H9 (cell line): ENCODE measurements around the gene ASTN2. TPM values are rescaled to one million over a fixed set of nuclear protein-coding genes. Genes with fewer than 3 reads are reported as not detected.

Experiments
- DNase-seq: peaks from one replicate; pipeline ENCODE4 v3.0.0-alpha.2; 2017
- H2AFZ ChIP-seq: one replicate; pipeline ENCODE4 v1.6.1; 2013; ENCODE audit warnings: mild to moderate bottlenecking, low read length, control low read depth, moderate library complexity
- H2AK5ac ChIP-seq: 2 replicates; pipeline ENCODE4 v1.6.1; 2013; ENCODE audit warnings: low read length, control low read depth, mixed read lengths; ENCODE audit not compliant: insufficient read length
- H2BK120ac ChIP-seq: one replicate; pipeline ENCODE4 v1.6.1; 2013; ENCODE audit warnings: low read depth, mild to moderate bottlenecking, low read length, control low read depth, inconsistent platforms; ENCODE audit not compliant: poor library complexity, severe bottlenecking
- H2BK12ac ChIP-seq: 2 replicates; pipeline ENCODE4 v1.6.1; 2013; ENCODE audit warnings: low read length, control low read depth, mixed read lengths, low read depth; ENCODE audit not compliant: insufficient read length
- H2BK15ac ChIP-seq: 2 replicates; pipeline ENCODE4 v1.6.1; 2013; ENCODE audit warnings: low read depth, low read length, control low read depth
- H2BK20ac ChIP-seq: one replicate; pipeline ENCODE4 v1.6.1; 2013; ENCODE audit warnings: low read depth, mild to moderate bottlenecking, low read length, control low read depth, inconsistent platforms; ENCODE audit not compliant: poor library complexity, severe bottlenecking
- H2BK5ac ChIP-seq: 2 replicates; pipeline ENCODE4 v1.6.1; 2013; ENCODE audit warnings: low read length, control low read depth, mixed read lengths; ENCODE audit not compliant: insufficient read length
- H3K14ac ChIP-seq: 2 replicates; pipeline ENCODE4 v1.6.1; 2013; ENCODE audit warnings: low read length, control low read depth; ENCODE audit not compliant: insufficient read depth
- H3K18ac ChIP-seq: 2 replicates; pipeline ENCODE4 v1.6.1; 2013; ENCODE audit warnings: low read depth, mild to moderate bottlenecking, mixed read lengths, low read length, control low read depth; ENCODE audit not compliant: insufficient read length
- H3K23ac ChIP-seq: 2 replicates; pipeline ENCODE4 v1.6.1; 2013; ENCODE audit warnings: low read length, control low read depth, mixed read lengths, low read depth; ENCODE audit not compliant: insufficient read length
- H3K23me2 ChIP-seq: 2 replicates; pipeline ENCODE4 v1.6.1; 2013; ENCODE audit warnings: low read depth, mild to moderate bottlenecking, mixed read lengths, low read length, control low read depth; ENCODE audit not compliant: insufficient read length, poor library complexity, severe bottlenecking
- H3K27ac ChIP-seq: 2 replicates; pipeline ENCODE4 v1.5.1; 2013; ENCODE audit warnings: low read length, control low read depth, mixed read lengths, low read depth; ENCODE audit not compliant: insufficient read length
- H3K27me3 ChIP-seq: 2 replicates; pipeline ENCODE4 v1.6.1; 2013; ENCODE audit warnings: low read length, control low read depth, inconsistent platforms; ENCODE audit not compliant: insufficient read depth
- H3K4ac ChIP-seq: 2 replicates; pipeline ENCODE4 v1.6.1; 2013; ENCODE audit warnings: low read depth, mild to moderate bottlenecking, control low read depth, inconsistent platforms, low read length, moderate library complexity
- H3K4me1 ChIP-seq: 2 replicates; pipeline ENCODE4 v1.6.1; 2013; ENCODE audit warnings: low read length, control low read depth, inconsistent platforms; ENCODE audit not compliant: insufficient read depth
- H3K4me2 ChIP-seq: 2 replicates; pipeline ENCODE4 v1.6.1; 2013; ENCODE audit warnings: low read length, control low read depth, mixed read lengths; ENCODE audit not compliant: insufficient read length, insufficient read depth
- H3K56ac ChIP-seq: 2 replicates; pipeline ENCODE4 v1.6.1; 2013; ENCODE audit warnings: low read depth, mild to moderate bottlenecking, mixed read lengths, low read length, control low read depth; ENCODE audit not compliant: insufficient read length
- H3K79me1 ChIP-seq: 2 replicates; pipeline ENCODE4 v1.6.1; 2013; ENCODE audit warnings: low read depth, mild to moderate bottlenecking, moderate library complexity, low read length, control low read depth, inconsistent platforms; ENCODE audit not compliant: insufficient read depth, poor library complexity, severe bottlenecking
- H3K79me2 ChIP-seq: 2 replicates; pipeline ENCODE4 v1.6.1; 2013; ENCODE audit warnings: low read length, control low read depth, inconsistent platforms; ENCODE audit not compliant: insufficient read depth
- H3K9ac ChIP-seq: 2 replicates; pipeline ENCODE4 v1.6.1; 2013; ENCODE audit warnings: low read length, control low read depth, mixed read lengths; ENCODE audit not compliant: insufficient read length; ENCODE audit errors: extremely low read depth
- H3K9me3 ChIP-seq: one replicate; pipeline ENCODE4 v1.6.1; 2013; ENCODE audit warnings: low read depth, low read length, inconsistent platforms; ENCODE audit not compliant: control insufficient read depth
- H3T11ph ChIP-seq: one replicate; pipeline ENCODE4 v1.6.1; 2013; ENCODE audit warnings: mild to moderate bottlenecking, low read length, control low read depth, inconsistent platforms
- H4K20me1 ChIP-seq: one replicate; pipeline ENCODE4 v1.6.1; 2013; ENCODE audit not compliant: control insufficient read depth, insufficient read length, insufficient read depth
- H4K5ac ChIP-seq: 2 replicates; pipeline ENCODE4 v1.6.1; 2013; ENCODE audit warnings: low read depth, mild to moderate bottlenecking, mixed read lengths, low read length, control low read depth; ENCODE audit not compliant: insufficient read length
- H4K8ac ChIP-seq: replicated peaks from 2 replicates; pipeline ENCODE4 v1.6.1; 2013; ENCODE audit warnings: low read length, control low read depth, mixed read lengths, low read depth; ENCODE audit not compliant: insufficient read length
- H4K91ac ChIP-seq: 2 replicates; pipeline ENCODE4 v1.6.1; 2013; ENCODE audit warnings: low read depth, mild to moderate bottlenecking, moderate library complexity, mixed read lengths, low read length, control low read depth; ENCODE audit not compliant: insufficient read length
- H3K27ac Mint-ChIP-seq, 3 experiments: 2 replicates in 2 of 3; 3 replicates in 1 of 3; pipeline ENCODE4 v1.8.0; 2020 to 2021; ENCODE audit warnings: mixed read lengths in 3 of 3, mild to moderate bottlenecking in 1 of 3, moderate library complexity in 1 of 3
- H3K27me3 Mint-ChIP-seq: 2 replicates; pipeline ENCODE4 v1.8.0; 2021; ENCODE audit warnings: low read depth, mild to moderate bottlenecking, moderate library complexity, mixed read lengths
- H3K36me3 Mint-ChIP-seq, 3 experiments: 2 replicates in 2 of 3; 3 replicates in 1 of 3; pipeline ENCODE4 v1.8.0; 2020 to 2021; ENCODE audit warnings: low read depth in 3 of 3, mixed read lengths in 3 of 3; ENCODE audit not compliant: insufficient read depth in 1 of 3
- H3K4me1 Mint-ChIP-seq, 2 experiments: 2 replicates each; pipeline ENCODE4 v1.8.0; 2020; ENCODE audit warnings: mixed read lengths in 2 of 2
- H3K4me3 Mint-ChIP-seq, 2 experiments: 2 replicates in 1 of 2; 3 replicates in 1 of 2; pipeline ENCODE4 v1.8.0; 2020 to 2021; ENCODE audit warnings: mild to moderate bottlenecking in 2 of 2, mixed read lengths in 2 of 2, moderate library complexity in 1 of 2
- H3K9me3 Mint-ChIP-seq, 2 experiments: 2 replicates in 1 of 2; 3 replicates in 1 of 2; pipeline ENCODE4 v1.8.0; 2020; ENCODE audit warnings: mild to moderate bottlenecking in 2 of 2, mixed read lengths in 2 of 2, moderate library complexity in 1 of 2
- WGBS: extraction: QIAGEN DNeasy Blood & Tissue Kit; methylation state at CpG from one replicate; pipeline ENCODE4 v1.1.7; 2013; ENCODE audit warnings: missing lambda C conversion rate, low lambda C conversion rate, mixed read lengths; ENCODE audit not compliant: insufficient read length; ENCODE audit errors: extremely low coverage; 5-methylcytosine and 5-hydroxymethylcytosine counted together
- total RNA-seq: library from RNA; stranded (reverse); gene quantifications from 2 replicates; pipeline ENCODE4 v1.2.1, GENCODE V29; 2021
- TF ChIP-seq, protein P1 (sequence below): fragments of 200-600 bp; sonication (generic); conservative IDR thresholded peaks from 3 replicates; pipeline ENCODE4 v1.8.0; 2021; ENCODE audit warnings: antibody characterized with exemption, mild to moderate bottlenecking

ASTN2 gene
- total RNA-seq, 1 experiment from 2014 or later, result 9.7 TPM

DNA sequence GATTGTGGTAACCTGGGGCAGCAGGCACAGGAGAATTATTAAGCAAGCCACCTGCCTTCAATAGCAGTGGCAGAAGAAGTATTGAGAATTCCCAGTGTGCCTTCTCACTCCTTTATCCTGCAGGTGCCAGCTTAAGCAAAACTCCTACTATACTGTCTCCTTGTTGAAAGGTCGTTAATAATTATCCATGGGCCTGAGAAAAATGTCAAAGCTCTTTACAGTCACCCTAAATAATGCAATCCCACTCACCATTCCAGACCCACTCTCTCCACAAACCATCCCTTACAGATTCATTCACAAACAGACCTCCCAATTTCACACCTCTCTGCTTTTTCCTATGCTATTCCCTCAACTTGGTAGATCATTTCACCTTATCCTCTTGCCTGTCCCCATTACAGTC, 889.2 kb downstream of the ASTN2 start:
- no peak overlapping the region for H3K14ac ChIP-seq
- no peak overlapping the region for H4K8ac ChIP-seq
- H3K23ac ChIP-seq, result no peak overlapping the region
- H3K4me2 ChIP-seq, result no peak overlapping the region
- H3K4me1 ChIP-seq, result no peaks in the 10 kb centered on the region
- Mint-ChIP-seq H3K4me1 (no peaks in the 10 kb centered on the region), H3K27ac (no peak overlapping the region), H3K9me3 (peaks cover 19 to 22% of the 10 kb centered on the region in 2 experiments; a peak in 4 of 5 replicates), H3K27me3 (no peaks in the 10 kb centered on the region; the same call in 1 of the 2 replicates), H3K4me3 (no peak overlapping the region), H3K36me3 (peaks cover 1 to 13% (median 13%) of the 10 kb centered on the region in 3 experiments; a peak in 4 of 7 replicates)
- H4K5ac ChIP-seq, result no peak overlapping the region
- no peak overlapping the region for H3K4ac ChIP-seq
- H3T11ph ChIP-seq, result no peak overlapping the region
- H4K91ac ChIP-seq, result no peak overlapping the region
- no peaks in the 10 kb centered on the region for H4K20me1 ChIP-seq
- H2BK20ac ChIP-seq, result no peak overlapping the region
- WGBS, result no CpG with 5 or more reads among the region's 1 CpG
- no peaks in the 10 kb centered on the region for H3K27me3 ChIP-seq
- H2AK5ac ChIP-seq, result no peak overlapping the region
- H2BK12ac ChIP-seq, result no peak overlapping the region
- no peaks in the 10 kb centered on the region for H3K79me1 ChIP-seq
- H3K9me3 ChIP-seq, result no peaks in the 10 kb centered on the region
- H3K79me2 ChIP-seq, result no peaks in the 10 kb centered on the region; the same call in 1 of the 2 replicates
- no peak overlapping the region for H3K9ac ChIP-seq
- TF ChIP-seq, protein P1, sequence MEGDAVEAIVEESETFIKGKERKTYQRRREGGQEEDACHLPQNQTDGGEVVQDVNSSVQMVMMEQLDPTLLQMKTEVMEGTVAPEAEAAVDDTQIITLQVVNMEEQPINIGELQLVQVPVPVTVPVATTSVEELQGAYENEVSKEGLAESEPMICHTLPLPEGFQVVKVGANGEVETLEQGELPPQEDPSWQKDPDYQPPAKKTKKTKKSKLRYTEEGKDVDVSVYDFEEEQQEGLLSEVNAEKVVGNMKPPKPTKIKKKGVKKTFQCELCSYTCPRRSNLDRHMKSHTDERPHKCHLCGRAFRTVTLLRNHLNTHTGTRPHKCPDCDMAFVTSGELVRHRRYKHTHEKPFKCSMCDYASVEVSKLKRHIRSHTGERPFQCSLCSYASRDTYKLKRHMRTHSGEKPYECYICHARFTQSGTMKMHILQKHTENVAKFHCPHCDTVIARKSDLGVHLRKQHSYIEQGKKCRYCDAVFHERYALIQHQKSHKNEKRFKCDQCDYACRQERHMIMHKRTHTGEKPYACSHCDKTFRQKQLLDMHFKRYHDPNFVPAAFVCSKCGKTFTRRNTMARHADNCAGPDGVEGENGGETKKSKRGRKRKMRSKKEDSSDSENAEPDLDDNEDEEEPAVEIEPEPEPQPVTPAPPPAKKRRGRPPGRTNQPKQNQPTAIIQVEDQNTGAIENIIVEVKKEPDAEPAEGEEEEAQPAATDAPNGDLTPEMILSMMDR, result no peak
- H3K27ac ChIP-seq, result no peak overlapping the region
- no peak for DNase-seq
- H2BK15ac ChIP-seq, result no peak overlapping the region
- H2BK5ac ChIP-seq, result no peak overlapping the region
- H3K18ac ChIP-seq, result no peak overlapping the region
- no peak overlapping the region for H2BK120ac ChIP-seq
- no peak overlapping the region for H3K56ac ChIP-seq
- no peaks in the 10 kb centered on the region for H3K23me2 ChIP-seq
- H2AFZ ChIP-seq, result no peak overlapping the region
